Parathyroid adenoma (tissue), 2 donors: ENCODE data around the gene BRD1.

Experiments
- H2AFZ ChIP-seq: fragments of 300-600 bp; sonication (generic); one replicate; pipeline ENCODE4 v1.7.0; 2017; ENCODE audit warnings: antibody characterized with exemption, mild to moderate bottlenecking
- H3K27ac ChIP-seq: fragments of 300-600 bp; sonication (generic); one replicate; pipeline ENCODE4 v1.7.0; 2017
- H3K27me3 ChIP-seq: fragments of 300-600 bp; sonication (generic); one replicate; pipeline ENCODE4 v1.7.0; 2017; ENCODE audit warnings: low read length; ENCODE audit not compliant: control insufficient read depth, insufficient read depth
- H3K36me3 ChIP-seq: fragments of 300-600 bp; sonication (generic); one replicate; pipeline ENCODE4 v1.7.0; 2017; ENCODE audit warnings: low read length; ENCODE audit not compliant: control insufficient read depth, insufficient read depth
- H3K4me1 ChIP-seq: fragments of 300-600 bp; sonication (generic); one replicate; pipeline ENCODE4 v1.7.0; 2017; ENCODE audit warnings: control low read depth
- H3K4me2 ChIP-seq: fragments of 300-600 bp; sonication (generic); one replicate; pipeline ENCODE4 v1.7.0; 2017; ENCODE audit warnings: low read length
- H3K4me3 ChIP-seq: fragments of 300-600 bp; sonication (generic); one replicate; pipeline ENCODE4 v1.7.0; 2017; ENCODE audit warnings: low read depth, low read length
- H3K79me2 ChIP-seq: fragments of 300-600 bp; sonication (generic); one replicate; pipeline ENCODE4 v1.7.0; 2017; ENCODE audit warnings: control low read depth
- H3K9ac ChIP-seq: fragments of 300-600 bp; sonication (generic); one replicate; pipeline ENCODE4 v1.7.0; 2017; ENCODE audit warnings: mild to moderate bottlenecking
- H3K9me3 ChIP-seq: fragments of 300-600 bp; sonication (generic); one replicate; pipeline ENCODE4 v1.7.0; 2017; ENCODE audit warnings: low read length; ENCODE audit not compliant: control insufficient read depth
- TF ChIP-seq, protein P1 (sequence below): fragments of 300-600 bp; sonication (generic); IDR thresholded peaks from one replicate; pipeline ENCODE4 v1.7.0; 2017; ENCODE audit warnings: antibody characterized with exemption, mild to moderate bottlenecking
- donor health status: primary hyperparathyroidism.

The BRD1 gene

DNA sequence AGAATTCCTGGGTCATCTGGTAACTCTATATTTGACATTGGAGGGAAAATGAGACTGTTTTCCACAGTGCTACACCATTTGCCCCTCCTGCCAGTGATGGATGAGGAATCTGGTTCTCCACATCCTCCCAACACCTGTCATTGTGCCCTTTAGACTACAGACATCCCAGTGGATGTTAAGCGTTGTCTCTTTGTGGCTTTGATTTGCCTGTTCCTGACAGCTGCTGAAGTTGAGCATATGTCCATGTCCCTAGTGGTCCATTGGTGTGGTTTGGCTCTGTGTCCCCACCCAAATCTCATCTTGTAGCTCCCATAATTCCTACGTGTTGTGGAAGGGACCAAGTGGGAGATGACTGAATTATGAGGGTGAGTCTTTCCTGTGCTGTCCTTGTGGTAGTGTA lies 88.5 kb downstream of the BRD1 start:
- H3K9me3 ChIP-seq = no peaks in the 10 kb centered on the region
- H3K9ac ChIP-seq = no peak overlapping the region
- H2AFZ ChIP-seq = no peak overlapping the region
- no peaks in the 10 kb centered on the region for H3K4me1 ChIP-seq
- H3K79me2 ChIP-seq = no peaks in the 10 kb centered on the region
- no peak overlapping the region for H3K27ac ChIP-seq
- H3K27me3 ChIP-seq = no peaks in the 10 kb centered on the region
- no peak overlapping the region for H3K4me3 ChIP-seq
- TF ChIP-seq, protein P1, sequence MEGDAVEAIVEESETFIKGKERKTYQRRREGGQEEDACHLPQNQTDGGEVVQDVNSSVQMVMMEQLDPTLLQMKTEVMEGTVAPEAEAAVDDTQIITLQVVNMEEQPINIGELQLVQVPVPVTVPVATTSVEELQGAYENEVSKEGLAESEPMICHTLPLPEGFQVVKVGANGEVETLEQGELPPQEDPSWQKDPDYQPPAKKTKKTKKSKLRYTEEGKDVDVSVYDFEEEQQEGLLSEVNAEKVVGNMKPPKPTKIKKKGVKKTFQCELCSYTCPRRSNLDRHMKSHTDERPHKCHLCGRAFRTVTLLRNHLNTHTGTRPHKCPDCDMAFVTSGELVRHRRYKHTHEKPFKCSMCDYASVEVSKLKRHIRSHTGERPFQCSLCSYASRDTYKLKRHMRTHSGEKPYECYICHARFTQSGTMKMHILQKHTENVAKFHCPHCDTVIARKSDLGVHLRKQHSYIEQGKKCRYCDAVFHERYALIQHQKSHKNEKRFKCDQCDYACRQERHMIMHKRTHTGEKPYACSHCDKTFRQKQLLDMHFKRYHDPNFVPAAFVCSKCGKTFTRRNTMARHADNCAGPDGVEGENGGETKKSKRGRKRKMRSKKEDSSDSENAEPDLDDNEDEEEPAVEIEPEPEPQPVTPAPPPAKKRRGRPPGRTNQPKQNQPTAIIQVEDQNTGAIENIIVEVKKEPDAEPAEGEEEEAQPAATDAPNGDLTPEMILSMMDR = no peak
- H3K4me2 ChIP-seq = no peak overlapping the region
- H3K36me3 ChIP-seq = no peaks in the 10 kb centered on the region

DNA sequence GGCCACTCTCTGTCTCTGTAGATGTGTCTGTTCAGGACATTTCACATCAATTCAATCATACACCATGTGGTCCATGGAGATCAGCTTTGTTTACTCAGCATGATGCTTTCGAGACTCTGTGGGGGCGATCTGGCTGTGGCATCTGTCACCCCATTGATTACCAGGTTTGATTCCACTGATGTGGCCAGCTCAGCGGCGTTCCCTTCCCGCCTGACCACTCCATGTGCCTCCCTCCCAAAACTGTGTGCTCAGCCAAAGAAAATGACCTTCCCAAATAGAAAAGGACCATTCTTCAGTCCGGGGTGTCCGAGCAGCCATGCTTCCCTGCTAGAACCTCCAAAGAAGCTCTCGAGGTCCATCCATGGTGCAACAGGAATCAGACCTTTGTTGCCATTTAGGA lies 89.1 kb downstream of the BRD1 start:
- no peak overlapping the region for H3K4me2 ChIP-seq
- no peaks in the 10 kb centered on the region for H3K4me1 ChIP-seq
- no peak overlapping the region for H3K9ac ChIP-seq
- no peaks in the 10 kb centered on the region for H3K79me2 ChIP-seq
- no peaks in the 10 kb centered on the region for H3K9me3 ChIP-seq
- H3K27ac ChIP-seq = no peak overlapping the region
- no peak overlapping the region for H2AFZ ChIP-seq
- no peak overlapping the region for H3K4me3 ChIP-seq
- TF ChIP-seq, protein P1 = no peak
- H3K27me3 ChIP-seq = no peaks in the 10 kb centered on the region
- no peaks in the 10 kb centered on the region for H3K36me3 ChIP-seq

DNA sequence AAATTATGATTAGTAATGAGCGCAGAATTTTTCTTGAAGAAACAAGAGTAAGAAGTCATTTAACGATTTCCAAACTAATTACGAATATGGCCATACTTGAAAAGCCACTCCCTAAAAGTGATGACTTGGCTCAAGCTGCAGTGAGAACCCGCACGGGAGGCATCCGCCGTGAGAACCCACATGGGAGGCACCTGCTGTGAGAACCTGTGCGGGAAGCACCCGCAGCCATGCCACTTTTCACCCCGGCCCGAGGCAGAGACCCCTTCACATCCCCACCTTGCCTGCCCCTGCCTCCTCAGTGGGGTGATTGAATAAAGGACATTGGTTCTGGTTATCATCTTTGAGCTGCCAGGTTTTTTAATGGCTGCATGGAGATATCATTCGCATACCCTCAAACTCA lies 89.7 kb downstream of the BRD1 start:
- Histone ChIP-seq H3K36me3 (no peaks in the 10 kb centered on the region), H3K79me2 (no peaks in the 10 kb centered on the region), H3K4me1 (no peaks in the 10 kb centered on the region), H3K27ac (no peak overlapping the region), H3K27me3 (no peaks in the 10 kb centered on the region), H2AFZ (no peak overlapping the region), H3K9me3 (no peaks in the 10 kb centered on the region), H3K4me3 (no peak overlapping the region), H3K4me2 (no peak overlapping the region), H3K9ac (no peak overlapping the region)
- TF ChIP-seq, protein P1 = no peak

DNA sequence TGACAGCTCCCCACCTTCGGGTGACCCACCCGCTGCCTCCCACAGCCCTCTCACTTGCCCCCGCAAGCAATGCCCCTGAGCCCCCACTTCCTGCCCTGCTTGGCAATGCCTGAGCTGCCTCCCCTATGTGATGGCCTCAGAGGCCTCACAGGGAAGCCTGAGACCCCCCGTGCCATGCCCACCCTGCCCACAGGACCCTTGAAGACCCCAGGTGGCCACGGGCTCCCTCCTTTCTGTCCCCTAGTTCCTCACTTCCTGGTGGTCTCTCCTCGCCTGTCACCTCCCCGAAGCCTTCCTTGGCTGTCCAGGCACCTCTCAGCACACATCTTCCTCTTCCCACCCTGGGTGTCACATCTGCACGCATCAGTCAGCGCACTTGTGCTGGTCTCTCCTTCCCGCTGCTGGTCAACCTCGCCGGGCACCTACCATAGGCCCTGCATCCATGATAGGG lies 90.5 kb downstream of the BRD1 start:
- no peak overlapping the region for H3K9ac ChIP-seq
- no peaks in the 10 kb centered on the region for H3K4me1 ChIP-seq
- H3K79me2 ChIP-seq = no peaks in the 10 kb centered on the region
- H3K27me3 ChIP-seq = no peaks in the 10 kb centered on the region
- H3K4me2 ChIP-seq = no peak overlapping the region
- TF ChIP-seq, protein P1 = no peak
- H3K27ac ChIP-seq = no peak overlapping the region
- no peak overlapping the region for H3K4me3 ChIP-seq
- no peaks in the 10 kb centered on the region for H3K36me3 ChIP-seq
- H3K9me3 ChIP-seq = no peaks in the 10 kb centered on the region
- H2AFZ ChIP-seq = no peak overlapping the region

DNA sequence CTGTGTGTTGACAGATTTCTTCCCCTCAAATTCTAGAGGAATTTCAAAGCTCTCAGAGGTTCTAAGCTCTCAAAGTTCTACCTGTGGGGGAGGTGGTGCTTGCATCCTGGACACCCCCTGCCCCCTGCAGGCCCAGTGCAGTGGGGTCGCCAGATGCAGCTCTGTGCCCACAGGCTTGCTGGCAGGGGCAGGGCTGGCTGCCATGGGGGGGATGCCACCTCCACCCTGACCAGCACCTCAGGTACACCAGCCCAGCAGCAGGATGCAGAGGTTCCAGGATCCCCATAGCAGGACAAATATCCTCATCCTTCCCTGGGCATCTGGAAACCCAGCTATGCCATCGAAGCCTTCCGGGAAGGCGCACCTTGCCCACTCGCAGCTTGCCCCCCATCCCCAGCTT lies 91.1 kb downstream of the BRD1 start:
- Histone ChIP-seq H2AFZ (no peak overlapping the region), H3K79me2 (no peaks in the 10 kb centered on the region), H3K36me3 (no peaks in the 10 kb centered on the region), H3K27me3 (no peaks in the 10 kb centered on the region), H3K4me2 (no peak overlapping the region), H3K4me1 (no peaks in the 10 kb centered on the region), H3K4me3 (no peak overlapping the region), H3K9me3 (no peaks in the 10 kb centered on the region), H3K9ac (no peak overlapping the region), H3K27ac (no peak overlapping the region)
- TF ChIP-seq, protein P1 = no peak
